Right renal pelvis (tissue), 4 donors: ENCODE data around the gene RELL2. TPM values are rescaled to one million over a fixed set of nuclear protein-coding genes. Genes with fewer than 3 reads are reported as not detected.

Source experiments
- DNase-seq, 4 donors: peaks; one replicate each; pipeline ENCODE4 v3.0.0-alpha.2; 2013; ENCODE audit warnings: low read depth in 4 of 4, low spot score in 3 of 4, missing footprints in 1 of 4
- polyA plus RNA-seq, 4 donors: library from polyadenylated mRNA; unstranded; fragments of 120-200 nt; gene quantifications; one replicate each; pipeline ENCODE4 v1.2.1, GENCODE V29; 2013; ENCODE audit not compliant: insufficient read length in 4 of 4

RELL2 gene
- polyA plus RNA-seq, 4 donors = 0.73 to 1.4 (median 1.1) TPM

DNA sequence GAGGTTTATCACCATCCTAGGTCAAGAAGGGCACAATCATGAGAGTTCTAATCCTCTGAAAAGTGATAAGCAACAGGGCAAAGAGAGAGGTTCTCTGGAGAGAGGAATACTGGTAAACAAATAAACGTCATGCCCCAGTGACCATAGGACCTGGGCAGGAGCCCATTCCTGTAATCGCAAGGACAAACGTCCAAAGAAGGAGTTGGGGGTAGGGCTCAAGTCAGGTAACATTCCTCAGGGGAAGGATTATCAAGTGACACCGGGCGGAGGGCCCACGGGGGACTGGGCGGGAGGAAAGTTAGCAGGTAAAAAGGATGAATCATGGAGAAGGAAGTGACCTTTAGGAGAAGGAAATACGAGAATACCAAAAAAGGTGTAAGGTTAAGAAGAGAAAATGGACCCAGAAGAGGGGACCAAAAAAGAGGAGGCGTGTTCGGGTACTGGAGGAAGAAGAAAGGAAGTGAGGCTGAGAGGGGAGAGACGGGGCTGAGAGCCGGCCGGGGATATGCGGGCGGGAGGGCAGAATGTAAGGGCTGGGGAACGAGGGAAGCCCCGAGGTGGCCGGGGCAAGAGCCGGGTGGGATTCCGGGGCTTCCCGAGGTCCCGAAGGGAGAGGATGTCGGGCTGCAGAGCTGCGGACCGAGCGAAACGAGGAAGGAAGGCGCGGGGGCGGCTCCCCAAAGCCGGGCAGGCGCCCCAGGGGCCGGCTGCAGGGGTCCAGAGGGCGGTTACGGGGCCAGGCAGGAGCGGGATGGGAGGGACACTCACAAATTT lies 18.6 kb upstream of the RELL2 start:
- DNase-seq = peak in 1 of 4 donors; percentile 35

DNA sequence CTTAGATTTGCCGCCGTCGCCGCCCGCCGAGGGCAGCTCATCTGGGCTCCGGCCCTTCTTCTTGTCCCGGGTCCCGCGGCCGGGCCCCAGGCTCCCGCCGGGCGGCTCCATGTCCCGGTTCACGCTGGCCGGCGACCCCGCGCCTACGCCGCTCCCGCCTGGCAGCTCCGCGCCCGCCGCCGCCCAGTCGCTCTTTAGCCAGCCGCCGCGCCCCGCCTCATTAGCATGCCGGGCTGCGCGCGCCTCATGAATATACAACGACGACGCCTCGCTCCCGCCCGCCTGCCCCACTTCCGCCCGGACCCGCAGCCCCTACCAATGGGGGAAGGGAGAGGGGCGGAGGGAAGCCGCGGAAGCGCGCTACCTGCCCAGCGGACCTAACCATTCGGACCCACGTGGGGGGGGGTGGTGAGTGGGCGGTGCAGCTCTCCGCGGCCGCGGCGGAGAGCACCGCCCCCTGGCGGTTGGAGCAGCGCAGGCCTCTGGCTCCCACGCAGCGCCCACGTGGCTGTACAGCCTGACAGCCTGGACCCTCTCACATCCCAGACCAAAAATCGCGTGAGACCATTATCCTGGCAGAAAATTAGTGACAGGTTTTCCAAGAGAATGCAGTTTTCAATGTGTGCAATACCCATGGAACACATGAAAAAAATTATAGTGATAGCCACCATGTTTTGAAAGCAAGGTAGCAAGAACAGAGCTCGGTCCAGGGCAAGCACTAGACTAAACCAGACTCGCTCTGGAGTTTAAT lies 17.8 kb upstream of the RELL2 start, which contains the start of gene DIAPH1:
DIAPH1 (minus strand) TSS at position 197 of the 751 bp plus-strand sequence; CDS start at position 111, 86 bp downstream.
- peak; percentile 90 to 95 (median 92) for DNase-seq

DNA sequence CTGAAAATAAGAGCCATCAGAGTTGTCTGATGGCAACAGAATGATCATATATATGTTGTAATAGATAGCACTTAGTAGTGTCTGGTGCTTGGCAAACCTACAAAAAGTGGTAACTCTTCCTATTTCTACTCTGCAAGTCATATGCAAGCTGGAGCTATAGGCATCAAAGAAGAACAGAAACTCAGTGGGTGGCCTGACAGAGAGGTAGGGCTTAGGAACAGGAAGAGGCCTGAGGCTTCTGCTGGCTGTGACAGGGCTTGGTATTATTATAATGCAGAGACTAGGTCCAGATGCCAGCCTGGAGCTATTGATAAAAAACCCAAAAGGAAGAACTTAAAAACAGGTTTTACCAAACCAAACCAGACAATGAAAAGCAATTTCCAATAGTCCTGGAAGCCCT lies 13.6 kb upstream of the RELL2 start:
- no peak for DNase-seq

DNA sequence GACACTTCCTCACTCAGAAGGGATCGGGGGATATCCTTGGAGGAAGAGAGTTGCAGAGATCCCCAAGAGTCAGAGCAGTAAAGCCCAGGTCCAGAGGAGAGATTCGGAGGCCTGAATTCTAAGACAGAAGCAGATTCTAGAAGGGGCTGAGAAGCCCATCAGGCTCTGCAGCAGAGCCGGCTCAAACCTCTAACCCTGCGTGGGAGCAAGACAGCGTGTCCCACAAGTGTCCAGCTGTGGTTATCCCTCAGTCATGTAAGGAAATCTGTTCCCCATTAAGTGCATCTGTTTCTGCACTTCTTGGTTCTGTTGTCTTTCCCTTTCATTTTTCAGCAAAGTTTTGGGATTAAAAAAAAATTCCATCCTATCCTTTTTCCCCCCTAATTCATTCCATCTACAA lies 13.2 kb upstream of the RELL2 start:
- DNase-seq = no peak

DNA sequence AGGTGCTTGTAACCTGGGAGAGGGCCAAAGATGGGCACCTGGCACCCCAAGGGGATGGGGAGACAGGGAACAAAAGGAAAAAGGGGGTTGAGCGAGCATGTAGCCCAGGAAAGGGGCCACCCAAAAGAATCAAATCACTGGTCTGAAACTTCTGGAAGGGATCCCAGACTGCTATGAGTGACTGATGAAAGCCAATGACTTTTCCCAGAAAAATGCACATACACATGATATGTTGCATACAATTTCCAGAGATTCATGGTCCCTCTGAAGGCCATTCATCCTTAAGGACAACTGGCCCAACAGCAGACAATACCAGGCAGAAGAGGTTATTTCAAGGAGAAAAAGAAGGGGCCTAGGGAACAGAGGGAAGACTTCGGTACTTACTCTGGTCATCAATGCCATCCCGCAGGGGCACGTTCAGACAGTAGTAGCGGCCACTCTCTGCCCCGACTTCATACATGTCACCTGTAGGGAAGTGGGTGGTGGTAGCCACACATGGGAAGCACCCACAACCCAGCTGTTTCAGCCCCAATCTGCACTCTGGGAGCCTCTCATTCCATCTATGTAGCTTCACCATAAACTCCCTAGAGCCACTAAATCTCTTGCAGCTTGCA lies 8.5 kb upstream of the RELL2 start:
- no peak for DNase-seq

DNA sequence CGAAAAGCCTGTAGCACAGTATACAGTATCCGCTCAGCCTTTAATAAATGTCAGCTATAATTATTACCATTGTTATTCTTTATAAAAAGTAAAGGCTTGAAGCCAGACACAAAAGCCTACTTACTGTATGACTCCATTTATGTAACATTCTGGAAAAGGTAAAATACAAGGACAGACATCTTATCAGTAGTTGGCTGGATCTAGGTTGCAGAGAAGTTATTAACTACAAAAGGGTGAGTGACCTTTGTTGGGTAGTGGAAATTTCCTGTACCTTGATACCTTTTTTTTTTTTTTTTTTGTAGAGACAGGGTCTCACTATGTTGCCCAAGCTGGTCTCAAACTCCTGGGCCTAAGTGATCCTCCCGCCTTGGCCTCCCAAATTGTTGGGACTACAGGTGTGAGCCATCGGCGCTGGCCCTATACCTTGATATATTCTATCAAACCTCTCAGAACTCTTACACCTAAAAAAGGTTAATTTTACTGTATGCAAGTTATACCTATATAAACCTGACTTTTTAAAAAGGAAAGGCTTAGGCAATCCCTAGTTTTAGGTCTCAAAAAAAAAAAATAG lies 6.1 kb upstream of the RELL2 start:
- DNase-seq = no peak

DNA sequence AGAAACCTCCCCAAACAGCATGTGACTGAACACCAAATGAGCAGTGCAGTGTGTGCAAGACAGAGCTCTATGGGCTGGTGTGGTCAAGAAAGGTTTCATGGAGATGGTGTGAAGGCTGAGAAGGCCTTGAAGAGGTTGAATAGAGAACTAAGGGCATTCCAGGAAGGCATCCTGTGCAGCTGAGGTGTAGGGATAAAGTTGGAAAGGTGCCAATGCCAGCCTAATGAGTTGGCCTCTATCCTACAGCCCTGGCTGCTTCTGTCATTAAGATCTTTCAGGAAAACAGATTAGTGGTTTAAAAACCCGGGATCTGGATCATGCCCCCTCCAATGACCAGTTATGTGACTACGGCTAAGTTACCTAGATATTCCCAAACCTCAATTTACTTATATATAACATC lies 4.1 kb upstream of the RELL2 start:
- no peak for DNase-seq

DNA sequence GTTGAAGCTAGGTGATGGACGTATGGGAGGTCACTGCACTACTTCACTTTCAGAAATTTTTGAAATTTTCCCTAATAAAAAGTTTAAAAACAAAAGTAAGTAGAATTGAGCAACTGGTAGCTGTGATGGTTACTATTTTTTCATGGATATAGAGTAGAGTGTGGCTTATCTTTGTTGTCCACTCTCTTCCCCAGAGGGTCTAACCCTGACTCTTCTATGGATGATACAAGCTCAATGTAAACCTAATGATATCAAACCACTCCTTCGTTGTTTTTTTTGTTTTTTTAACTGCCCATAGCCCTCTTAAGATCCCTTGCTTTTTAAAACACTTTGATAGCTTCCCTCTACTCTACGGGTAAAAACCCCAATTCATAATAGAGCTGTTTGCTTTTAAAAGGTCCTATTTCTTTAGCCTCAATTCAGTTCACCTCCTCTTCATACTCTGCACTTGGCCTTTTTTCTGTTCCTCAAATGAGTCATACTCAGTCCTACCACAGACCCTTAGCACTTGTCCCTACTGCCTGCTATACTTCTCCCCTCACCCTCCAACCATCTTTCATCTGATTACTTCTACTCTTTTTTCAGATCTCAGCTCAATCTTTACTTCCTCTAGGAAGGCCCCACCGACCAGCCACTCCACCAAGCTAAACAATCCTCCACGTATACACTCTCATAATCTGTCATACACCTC lies 2.8 kb upstream of the RELL2 start:
- no peak for DNase-seq

DNA sequence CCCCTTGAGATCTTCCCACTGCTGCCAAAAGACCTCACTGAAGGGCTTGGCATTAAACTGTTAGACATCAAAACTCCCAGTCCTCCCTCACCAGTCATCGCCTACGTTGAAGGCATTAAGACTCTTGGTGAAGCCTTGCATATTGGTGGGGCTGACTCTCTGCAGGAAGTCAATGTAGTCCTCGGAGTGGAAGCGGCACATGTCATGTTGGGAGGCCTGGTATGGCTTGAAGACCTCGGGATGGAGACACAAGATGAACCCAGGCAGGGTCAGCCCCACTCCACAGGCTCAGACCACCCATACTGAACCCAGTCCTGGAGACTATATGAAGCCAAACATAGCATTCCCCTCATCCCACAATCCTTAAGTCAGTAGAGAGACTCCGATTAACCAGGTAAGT lies 2.1 kb upstream of the RELL2 start:
- no peak for DNase-seq

DNA sequence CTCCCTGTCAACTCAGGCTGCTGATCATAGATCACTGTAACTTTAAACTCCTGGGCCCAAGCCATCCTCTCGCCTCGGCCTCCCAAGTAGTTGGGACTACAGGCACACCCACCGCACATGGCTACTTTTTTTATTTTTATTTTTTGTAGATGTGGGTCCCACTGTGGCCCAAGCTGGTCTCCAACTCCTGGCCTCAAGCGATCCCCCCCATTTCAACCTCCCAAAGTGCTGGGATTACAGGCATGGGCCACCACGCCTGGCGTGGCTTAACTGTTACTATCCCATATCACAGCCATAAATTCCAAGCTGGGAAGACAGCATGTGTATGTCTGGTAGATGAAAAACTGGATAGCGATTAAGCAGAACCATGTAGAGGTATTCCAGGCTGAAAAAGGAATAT lies 1.2 kb upstream of the RELL2 start:
- no peak for DNase-seq

DNA sequence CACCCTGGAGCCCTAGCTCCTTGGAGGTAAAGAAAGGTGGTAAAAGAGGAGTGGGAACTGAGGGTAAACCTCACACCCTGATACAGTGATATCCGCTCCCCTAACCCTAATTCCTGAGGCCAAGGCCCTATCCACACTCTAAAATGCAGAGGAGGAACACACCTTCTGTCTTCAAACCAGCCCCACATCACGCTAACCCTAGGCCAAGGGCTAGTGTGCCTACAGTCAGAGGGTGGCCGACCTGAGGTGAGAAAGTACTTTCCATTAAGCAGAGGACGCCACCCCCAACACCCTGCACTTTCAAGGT lies 738 bp upstream of the RELL2 start:
- DNase-seq = no peak

DNA sequence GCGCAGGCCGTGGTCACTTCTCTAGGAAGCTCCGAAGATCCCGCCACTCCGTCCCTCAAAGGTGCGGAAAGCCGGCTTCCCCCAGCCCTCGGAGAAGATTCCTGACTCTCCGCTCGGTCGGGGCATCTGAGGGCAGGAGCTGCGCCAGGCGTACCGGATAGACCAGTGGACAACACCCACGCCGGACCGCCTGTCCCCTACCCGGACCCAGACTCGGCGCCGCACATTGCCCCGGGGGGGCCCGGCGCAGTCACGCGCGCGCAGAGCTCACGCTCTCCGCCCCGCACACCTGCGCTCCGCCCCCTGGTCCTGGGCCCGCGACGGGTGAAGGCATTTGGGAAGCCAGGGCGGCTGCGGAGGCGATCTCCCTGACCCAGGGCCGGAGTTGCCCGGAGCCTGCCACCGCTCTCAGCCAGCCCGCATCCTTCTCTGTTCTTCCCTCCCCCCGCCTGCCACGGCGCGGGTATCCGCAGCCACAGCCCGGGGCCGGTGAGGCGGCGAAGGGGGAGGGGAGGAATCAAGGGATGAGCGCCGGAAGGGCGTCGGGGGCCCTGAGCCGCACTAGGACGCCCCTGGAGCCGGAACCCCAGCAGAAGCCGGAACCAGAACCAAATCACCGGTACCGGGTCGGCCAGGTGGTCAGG lies 448 bp downstream of the RELL2 start:
- DNase-seq = no peak

DNA sequence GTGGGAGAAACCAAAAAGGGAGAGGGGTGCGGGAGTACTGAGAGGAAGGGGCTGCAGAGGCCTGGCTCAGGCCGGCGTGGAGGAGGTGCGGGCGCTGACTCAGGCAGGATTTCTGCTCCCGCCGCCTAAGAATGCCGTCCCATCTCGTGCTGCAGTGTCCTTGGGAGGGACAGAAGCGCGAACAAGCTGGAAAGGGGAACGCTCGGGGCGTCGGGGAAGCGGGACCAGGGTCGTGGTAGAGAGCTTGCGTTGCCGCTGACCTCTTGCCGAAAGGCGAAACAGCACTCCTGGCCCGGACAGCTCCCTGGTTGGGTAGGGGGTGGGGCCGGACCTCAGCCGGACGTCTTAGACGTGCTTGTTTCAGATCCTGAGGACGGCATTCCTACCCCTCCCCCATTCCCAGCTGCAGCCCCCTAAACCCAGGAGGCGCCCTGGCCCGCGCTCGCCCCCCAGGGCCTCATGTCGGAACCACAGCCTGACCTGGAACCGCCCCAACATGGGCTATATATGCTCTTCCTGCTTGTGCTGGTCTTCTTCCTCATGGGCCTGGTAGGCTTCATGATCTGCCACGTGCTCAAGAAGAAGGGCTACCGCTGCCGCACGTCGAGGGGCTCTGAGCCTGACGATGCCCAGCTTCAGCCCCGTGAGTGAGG lies 1.1 kb downstream of the RELL2 start:
- no peak for DNase-seq

DNA sequence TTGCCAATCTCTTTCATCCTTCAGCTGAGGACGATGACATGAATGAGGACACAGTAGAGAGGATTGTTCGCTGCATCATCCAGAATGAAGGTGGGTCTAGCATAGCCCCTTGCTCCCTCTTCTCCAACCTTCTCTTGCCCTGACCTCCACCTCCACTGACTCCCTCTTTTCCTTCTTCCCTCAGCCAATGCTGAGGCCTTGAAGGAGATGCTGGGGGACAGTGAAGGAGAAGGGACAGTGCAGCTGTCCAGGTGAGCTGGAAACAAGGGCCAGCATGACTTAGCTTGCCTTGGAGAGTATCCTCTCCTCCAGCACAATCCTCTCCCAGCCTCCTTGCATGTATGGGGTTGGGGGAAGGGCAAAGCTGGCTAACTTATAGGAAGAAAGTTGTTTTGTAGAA lies 2.0 kb downstream of the RELL2 start:
- no peak for DNase-seq

DNA sequence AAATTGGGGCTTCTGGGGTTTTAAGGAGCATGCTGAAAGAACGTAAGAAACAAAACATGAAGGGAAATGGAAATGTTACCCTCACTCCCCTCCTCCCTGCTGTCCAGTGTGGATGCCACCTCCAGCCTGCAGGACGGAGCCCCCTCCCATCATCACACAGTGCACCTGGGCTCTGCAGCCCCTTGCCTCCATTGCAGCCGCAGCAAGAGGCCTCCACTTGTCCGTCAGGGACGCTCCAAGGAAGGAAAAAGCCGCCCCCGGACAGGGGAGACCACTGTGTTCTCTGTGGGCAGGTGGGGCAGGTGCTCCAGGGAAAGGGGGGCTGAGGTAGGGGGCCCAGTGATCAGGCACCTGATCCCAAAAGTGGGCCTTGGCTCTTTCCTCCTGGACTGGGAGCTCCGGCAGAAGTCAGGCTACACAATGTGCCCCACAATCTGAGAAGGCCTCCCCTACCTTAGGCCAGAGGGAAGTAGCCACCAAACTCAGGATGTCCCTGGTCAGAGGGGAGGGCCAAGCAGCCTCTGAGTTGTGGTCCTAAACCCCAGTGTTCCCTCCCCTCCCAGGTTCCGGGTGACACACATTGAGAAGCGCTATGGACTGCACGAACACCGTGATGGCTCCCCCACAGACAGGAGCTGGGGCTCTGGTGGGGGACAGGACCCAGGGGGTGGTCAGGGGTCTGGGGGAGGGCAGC lies 2.7 kb downstream of the RELL2 start:
- DNase-seq = no peak

DNA sequence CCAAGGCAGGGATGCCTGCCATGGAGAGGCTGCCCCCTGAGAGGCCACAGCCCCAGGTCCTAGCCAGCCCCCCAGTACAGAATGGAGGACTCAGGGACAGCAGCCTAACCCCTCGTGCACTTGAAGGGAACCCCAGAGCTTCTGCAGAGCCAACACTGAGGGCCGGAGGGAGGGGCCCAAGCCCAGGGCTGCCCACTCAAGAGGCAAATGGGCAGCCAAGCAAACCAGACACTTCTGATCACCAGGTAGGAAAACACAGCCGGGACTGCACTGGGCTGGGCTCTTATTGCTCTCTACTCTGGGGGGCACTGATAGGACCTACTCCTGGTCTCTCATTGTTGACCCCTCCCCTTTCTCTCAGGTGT lies 3.2 kb downstream of the RELL2 start:
- DNase-seq = no peak

DNA sequence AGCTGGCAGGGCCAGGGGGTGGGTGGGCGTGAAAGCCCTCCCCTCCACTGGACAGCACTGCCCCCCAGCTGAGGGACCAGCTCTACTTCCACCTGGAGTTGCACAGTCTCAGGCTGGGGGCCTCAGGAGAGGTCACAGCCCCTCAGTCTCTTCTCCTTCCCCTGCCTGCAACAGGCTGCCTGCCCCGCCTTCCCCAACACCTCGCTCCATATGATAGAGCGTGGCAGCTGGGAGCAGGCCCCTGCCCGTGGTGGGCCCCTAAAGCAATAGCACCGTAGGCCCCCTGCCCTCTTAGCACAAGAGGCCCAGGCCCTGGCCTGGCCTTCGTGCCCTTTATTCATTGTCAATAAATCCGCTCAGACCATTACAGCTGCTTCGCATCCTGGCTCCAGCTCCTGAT lies 3.9 kb downstream of the RELL2 start:
- no peak for DNase-seq

DNA sequence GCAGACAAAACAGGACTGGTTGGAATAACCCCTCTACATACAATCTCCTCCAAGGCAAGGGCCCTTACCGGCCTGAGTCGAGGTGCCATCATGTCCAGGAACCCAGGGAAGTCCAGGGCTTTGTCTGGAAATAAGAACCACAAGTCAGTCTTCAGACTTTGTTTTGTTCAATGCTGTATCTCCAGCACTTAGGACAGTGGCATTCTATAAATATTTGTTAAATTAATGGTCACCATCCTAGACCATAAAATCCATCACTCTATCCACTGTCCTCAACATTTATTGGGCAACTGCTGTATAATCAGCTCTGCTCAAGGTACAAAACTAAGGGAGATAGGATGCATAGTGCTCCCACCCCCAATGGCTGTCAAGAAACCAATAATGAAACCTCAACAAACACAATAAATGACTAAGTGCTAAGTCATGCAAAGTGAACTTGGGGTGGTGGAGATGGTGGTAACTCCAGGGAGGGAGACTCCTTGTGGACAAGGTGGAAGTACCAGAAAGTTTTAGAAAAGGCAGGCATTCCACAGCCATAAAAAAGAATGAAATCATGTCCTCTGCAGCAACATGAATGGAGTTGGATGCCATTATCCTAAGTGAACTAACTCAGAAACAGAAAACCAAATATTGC lies 5.0 kb downstream of the RELL2 start:
- no peak for DNase-seq

DNA sequence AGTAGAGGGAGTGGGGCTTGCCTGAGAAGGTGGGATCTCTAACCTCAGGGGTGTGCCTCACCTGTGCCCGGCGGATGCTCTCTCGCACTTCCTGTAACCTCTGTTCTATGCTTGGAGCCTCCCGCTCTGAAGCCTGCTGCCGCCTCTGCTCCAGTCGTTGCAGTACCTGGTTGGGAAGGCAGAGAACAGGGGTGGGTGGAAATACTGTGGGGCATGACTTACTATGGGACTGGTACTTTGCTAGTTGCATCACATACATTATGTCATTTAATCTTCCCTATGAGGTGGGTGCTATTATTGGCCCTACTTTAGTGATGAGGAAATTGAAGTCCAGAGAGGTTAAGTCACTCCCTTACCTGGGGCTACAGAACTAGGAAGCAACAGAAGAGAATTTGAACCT lies 9.2 kb downstream of the RELL2 start:
- DNase-seq = no peak
